Endothelial cell (in vitro differentiated cells): ENCODE data around the gene OGA. TPM values are rescaled to one million over a fixed set of nuclear protein-coding genes. Genes with fewer than 3 reads are reported as not detected.

Experiments used
- DNase-seq: peaks from one replicate; pipeline ENCODE4 v3.0.0; 2021; ENCODE audit warnings: low spot score
- H3K27ac Mint-ChIP-seq: one replicate; pipeline ENCODE4 v1.8.0; 2021; ENCODE audit warnings: mixed read lengths, inconsistent platforms; ENCODE audit not compliant: unreplicated experiment
- H3K27me3 Mint-ChIP-seq: one replicate; pipeline ENCODE4 v1.8.0; 2021; ENCODE audit warnings: mild to moderate bottlenecking, moderate library complexity, mixed read lengths, inconsistent platforms; ENCODE audit not compliant: unreplicated experiment
- H3K36me3 Mint-ChIP-seq: one replicate; pipeline ENCODE4 v1.8.0; 2021; ENCODE audit warnings: mild to moderate bottlenecking, low read depth, mixed read lengths, inconsistent platforms; ENCODE audit not compliant: unreplicated experiment
- H3K4me1 Mint-ChIP-seq: one replicate; pipeline ENCODE4 v1.8.0; 2021; ENCODE audit warnings: mild to moderate bottlenecking, mixed read lengths, inconsistent platforms; ENCODE audit not compliant: unreplicated experiment
- H3K4me3 Mint-ChIP-seq: one replicate; pipeline ENCODE4 v1.8.0; 2021; ENCODE audit warnings: mild to moderate bottlenecking, mixed read lengths, inconsistent platforms; ENCODE audit not compliant: unreplicated experiment
- H3K9me3 Mint-ChIP-seq: one replicate; pipeline ENCODE4 v1.8.0; 2021; ENCODE audit warnings: mixed read lengths, inconsistent platforms; ENCODE audit not compliant: unreplicated experiment
- CTCF ChIP-seq: fragments of 200-600 bp; sonication (generic); IDR thresholded peaks from one replicate; pipeline ENCODE4 v1.5.0; 2021; ENCODE audit warnings: antibody characterized with exemption; ENCODE audit not compliant: unreplicated experiment
- total RNA-seq: library from RNA; stranded (reverse); fragmentation: NEBNext Ultra II Directional; extraction: Animal tissue kit (Norgen Biotek cat#: 25700); gene quantifications from one replicate; pipeline ENCODE4 v1.2.1, GENCODE V29; 2021; ENCODE audit not compliant: unreplicated experiment

The OGA gene
- total RNA-seq, 1 donor from 2014 or later, result 115 TPM

GRCh38 chr10:101761226-101761625 is 57.0 kb downstream of the OGA start:
- TF ChIP-seq CTCF, result no peak
- no peak for DNase-seq
- H3K27ac Mint-ChIP-seq, result no peak overlapping the region
- H3K9me3 Mint-ChIP-seq, result no peaks in the 10 kb centered on the region
- H3K36me3 Mint-ChIP-seq, result no peaks in the 10 kb centered on the region
- H3K27me3 Mint-ChIP-seq, result peaks cover 7% of the 10 kb centered on the region
- H3K4me3 Mint-ChIP-seq, result no peak overlapping the region
- H3K4me1 Mint-ChIP-seq, result peaks cover 5% of the 10 kb centered on the region

DNA sequence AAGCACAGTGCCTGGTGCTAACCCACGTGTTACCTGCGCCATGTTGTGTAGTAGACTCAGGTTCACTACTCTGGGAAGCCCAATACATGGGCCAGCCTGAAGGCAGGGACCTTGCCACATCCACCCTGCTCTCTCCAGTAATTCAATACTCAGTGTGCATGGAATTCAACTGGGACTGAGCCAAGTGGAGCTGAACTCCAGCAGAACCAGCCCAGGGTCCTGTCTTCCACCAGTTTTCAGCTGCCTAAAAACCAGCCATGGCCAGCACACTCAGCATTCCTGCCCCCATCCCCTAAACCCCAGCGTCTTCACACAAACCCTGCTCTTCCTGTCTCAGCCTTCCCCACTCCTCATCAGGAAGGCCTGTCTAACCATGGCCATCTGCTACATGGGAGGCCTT is 57.7 kb downstream of the OGA start:
- Mint-ChIP-seq H3K36me3 (no peaks in the 10 kb centered on the region), H3K4me3 (no peak overlapping the region), H3K27ac (peak overlapping the region; percentile 64), H3K27me3 (peaks cover 5% of the 10 kb centered on the region), H3K4me1 (peaks cover 5% of the 10 kb centered on the region), H3K9me3 (no peaks in the 10 kb centered on the region)
- no peak for DNase-seq
- no peak for TF ChIP-seq CTCF

- peaks cover 3% of the 10 kb centered on the region for H3K27me3 Mint-ChIP-seq
- H3K36me3 Mint-ChIP-seq, result no peaks in the 10 kb centered on the region
- H3K4me3 Mint-ChIP-seq, result no peak overlapping the region
- no peak for DNase-seq
- H3K4me1 Mint-ChIP-seq, result peaks cover 5% of the 10 kb centered on the region
- no peak for TF ChIP-seq CTCF
- H3K27ac Mint-ChIP-seq, result no peak overlapping the region
- no peaks in the 10 kb centered on the region for H3K9me3 Mint-ChIP-seq
Observed at GRCh38 chr10:101759309-101760247, 58.7 kb downstream of the OGA start.

DNA sequence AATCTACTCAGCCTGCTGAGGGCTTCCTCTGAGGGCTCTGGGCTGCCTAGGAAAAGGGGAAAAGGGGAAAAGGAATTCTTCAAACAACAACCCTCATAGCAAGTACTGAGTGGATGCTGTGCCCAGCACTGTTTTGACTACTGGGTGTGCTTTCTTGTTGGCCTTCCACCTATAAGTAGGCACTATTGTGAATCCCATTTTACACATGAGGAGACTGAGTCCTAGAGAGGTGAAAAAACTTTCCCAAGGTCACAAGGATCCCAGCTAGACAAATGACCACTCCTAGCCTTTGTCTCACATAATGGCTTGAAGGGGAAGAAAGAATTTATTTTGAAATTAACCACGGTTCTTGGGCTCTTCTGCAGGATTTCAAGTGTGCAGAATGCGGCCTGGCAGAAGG is 59.4 kb downstream of the OGA start:
- no peaks in the 10 kb centered on the region for H3K9me3 Mint-ChIP-seq
- peaks cover 3% of the 10 kb centered on the region for H3K27me3 Mint-ChIP-seq
- H3K36me3 Mint-ChIP-seq, result no peaks in the 10 kb centered on the region
- H3K27ac Mint-ChIP-seq, result no peak overlapping the region
- no peak overlapping the region for H3K4me3 Mint-ChIP-seq
- no peak for TF ChIP-seq CTCF
- peaks cover 5% of the 10 kb centered on the region for H3K4me1 Mint-ChIP-seq
- DNase-seq, result no peak

- H3K36me3 Mint-ChIP-seq, result no peaks in the 10 kb centered on the region
- H3K27ac Mint-ChIP-seq, result no peak overlapping the region
- no peak for DNase-seq
- peaks cover 1% of the 10 kb centered on the region for H3K27me3 Mint-ChIP-seq
- H3K4me1 Mint-ChIP-seq, result peaks cover 11% of the 10 kb centered on the region
- no peaks in the 10 kb centered on the region for H3K9me3 Mint-ChIP-seq
- no peak overlapping the region for H3K4me3 Mint-ChIP-seq
- no peak for TF ChIP-seq CTCF
Observed at GRCh38 chr10:101752241-101752640, 66.0 kb downstream of the OGA start.
